GM15510 (cell line): ENCODE results near the gene C6orf15.

Experiments
- POLR2A ChIP-seq: IDR thresholded peaks from 3 replicates; pipeline ENCODE4 v1.6.1; 2011; ENCODE audit warnings: borderline replicate concordance; ENCODE audit not compliant: insufficient read length; ENCODE audit errors: extremely low read depth

The C6orf15 gene

GRCh38 chr6:31121131-31121790 lies 8.9 kb upstream of the C6orf15 start:
- TF ChIP-seq POLR2A, result no peak

GRCh38 chr6:31120151-31120915 lies 8.0 kb upstream of the C6orf15 start, which contains the start of gene CDSN:
Gene CDSN, minus strand, starts transcription at chr6:31120446. Its CDS starts 27 bp downstream, at chr6:31120419.
- no peak for TF ChIP-seq POLR2A

DNA sequence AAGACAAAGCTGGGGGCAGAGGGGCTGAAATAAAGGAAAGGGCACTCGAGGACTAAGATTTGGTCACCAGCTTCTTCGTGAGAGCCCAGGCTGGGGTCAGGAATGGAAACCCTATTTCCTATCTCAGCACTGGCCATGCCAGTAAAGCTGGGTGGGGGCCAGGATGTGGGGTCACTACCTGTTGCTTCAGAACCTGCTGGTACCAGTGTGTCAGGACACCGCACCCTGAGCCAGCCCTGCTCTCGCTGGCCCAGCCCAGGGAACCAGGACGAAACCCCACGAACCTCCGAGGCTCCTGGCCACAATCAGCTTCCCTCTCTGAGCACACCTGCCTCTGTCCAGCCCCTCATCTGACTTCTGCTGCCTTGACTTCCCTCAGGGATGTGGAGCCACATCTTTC lies 5.8 kb upstream of the C6orf15 start:
- TF ChIP-seq POLR2A, result no peak

DNA sequence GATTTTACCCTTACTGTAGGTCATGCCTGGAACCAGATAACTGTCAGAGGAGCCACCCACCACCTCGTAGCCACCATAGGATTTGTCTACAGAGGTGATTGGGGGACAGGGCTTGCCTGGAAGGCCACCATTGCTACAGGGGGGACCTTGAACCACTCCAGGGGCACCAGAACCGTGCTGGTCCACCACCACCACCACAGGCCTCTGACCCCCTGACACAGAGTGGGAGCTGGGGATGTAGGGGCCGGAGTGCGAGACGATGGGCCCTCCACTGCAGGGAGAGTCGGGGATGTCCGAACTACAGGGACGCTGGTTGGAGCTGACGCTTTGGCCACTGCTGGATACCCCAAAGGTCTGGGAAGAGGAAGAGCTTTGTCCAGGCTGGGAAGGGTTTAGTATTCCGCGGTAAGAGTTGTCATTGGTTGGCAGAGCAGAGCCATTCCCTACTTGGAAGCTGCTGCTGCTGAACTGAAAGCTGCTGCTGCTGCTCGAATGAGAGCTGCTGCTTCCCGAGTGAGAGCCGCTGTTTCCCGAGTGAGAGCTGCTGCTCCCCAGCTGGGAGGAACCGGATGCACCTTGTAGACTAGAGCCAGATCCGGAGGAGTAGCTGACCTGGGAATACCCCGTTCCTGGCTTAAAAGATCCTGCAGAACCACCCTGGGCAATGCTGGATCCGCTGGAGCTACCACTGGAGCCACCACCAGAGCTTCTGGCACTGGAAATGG lies 4.4 kb upstream of the C6orf15 start:
- no peak for TF ChIP-seq POLR2A

DNA sequence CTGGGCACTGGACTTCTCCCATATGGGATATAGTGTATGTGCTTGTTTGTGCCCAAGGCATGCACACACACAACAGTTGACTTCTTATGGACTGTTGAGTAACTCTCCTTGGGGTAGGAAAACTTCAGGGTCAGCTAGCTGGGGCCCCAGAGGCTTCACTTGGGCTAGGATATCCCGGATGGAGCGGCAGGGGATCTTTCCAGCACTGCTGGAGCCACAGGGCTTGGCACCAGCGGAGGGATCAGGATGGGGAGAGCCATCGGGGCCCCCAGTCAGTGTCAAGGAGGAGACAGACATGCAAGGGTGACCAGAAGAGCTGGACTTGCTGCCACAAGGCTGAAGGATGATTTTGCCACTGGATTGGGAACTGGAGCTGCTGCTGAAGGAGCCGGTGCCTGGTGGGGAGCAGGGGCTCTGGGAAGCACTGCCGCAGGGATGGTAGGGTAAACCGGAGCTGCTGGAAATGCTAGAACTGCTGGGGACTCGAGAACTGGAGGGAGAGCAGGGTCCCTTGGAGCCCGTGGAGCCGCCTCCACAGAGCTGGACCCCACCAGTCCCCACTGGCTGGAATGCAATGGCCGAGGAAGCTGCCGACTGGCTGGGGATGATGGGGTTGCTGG lies 3.7 kb upstream of the C6orf15 start:
- no peak for TF ChIP-seq POLR2A

DNA sequence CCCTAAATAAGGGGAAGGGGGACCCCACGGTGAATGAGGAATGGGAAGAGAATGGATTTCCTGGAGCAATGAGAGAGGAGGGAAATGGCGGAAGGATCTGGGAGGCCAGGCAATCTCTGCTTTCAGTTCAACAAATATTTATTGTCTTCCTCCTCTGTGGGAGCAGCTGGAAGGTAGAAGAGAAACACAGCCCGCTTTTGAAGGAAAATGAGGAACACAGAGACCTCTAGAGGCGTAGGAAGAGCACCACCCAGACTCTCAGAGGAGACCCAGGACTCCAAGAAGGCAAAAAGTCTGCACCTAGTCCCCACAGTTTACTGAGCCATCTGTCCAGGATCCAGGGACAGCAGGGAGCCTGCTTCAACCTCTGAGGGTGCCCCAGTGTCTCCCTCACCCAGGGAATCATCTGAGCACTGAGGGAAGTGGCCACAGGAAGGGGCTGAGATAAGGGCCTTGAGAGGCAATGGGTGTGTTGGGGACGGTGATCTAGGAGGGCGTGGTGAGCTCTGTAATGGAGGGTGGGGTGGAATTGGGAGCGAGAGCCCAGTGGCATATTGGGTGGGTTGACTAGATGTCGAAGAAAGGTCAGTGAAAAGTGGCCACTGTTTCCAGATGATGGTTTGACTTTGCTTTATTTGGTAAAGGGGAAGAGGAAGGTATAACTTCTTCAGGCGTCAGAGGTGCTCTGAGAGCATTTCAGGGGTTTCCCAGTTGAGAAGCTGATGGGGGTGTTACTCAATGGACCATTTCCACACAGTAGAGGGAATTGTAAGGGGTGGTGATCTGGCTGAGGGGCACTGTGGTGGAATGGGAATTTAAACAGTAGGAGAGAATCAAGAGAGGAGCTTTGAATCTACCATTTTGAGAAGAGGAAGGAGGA lies 2.8 kb upstream of the C6orf15 start:
- no peak for TF ChIP-seq POLR2A

GRCh38 chr6:31114541-31114878 lies 2.1 kb upstream of the C6orf15 start, which contains the start of gene PSORS1C1:
Gene PSORS1C1, plus strand, starts transcription at chr6:31114800. Its CDS starts 14,833 bp downstream, at chr6:31129633.
- no peak for TF ChIP-seq POLR2A

- TF ChIP-seq POLR2A, result no peak
Observed at GRCh38 chr6:31113861-31114540, 1.6 kb upstream of the C6orf15 start.

- no peak for TF ChIP-seq POLR2A
Observed at GRCh38 chr6:31111712-31112111, 663 bp downstream of the C6orf15 start.

DNA sequence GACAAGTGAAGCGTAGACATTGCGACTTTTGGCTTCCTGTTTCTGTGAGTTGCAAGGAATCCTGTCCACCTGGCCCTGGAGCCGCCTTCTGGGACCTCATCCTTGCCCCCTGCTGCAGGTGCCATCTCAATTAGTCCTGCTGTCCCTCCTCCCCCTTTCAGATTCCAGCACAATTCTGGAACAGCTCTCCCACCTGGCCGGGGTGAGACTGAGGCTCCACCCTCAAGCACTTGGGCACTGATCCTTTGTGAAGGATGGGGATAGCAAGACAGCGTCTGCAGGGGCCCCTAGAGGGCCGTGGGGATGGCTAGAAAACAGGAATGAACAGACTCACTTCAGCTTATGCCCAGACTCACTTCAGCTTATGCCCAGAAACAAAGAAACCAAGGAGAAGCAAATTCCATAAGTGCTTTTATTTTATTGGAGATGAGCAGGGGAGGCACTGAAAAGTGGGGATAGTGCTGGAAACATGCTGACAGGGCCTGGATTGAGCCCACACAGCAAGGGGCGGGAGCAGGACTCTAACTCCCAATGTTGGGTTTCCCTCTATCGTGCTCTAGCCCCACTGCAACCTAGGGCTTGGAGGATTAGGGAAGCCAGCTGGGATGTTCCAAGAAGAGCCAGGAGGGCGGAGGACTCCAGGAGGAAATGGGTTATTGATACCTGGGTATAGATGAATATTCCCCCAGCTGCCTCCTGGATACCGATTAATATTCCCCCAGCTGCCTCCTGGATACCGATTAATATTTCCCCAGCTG lies 1.4 kb downstream of the C6orf15 start:
- TF ChIP-seq POLR2A, result no peak

DNA sequence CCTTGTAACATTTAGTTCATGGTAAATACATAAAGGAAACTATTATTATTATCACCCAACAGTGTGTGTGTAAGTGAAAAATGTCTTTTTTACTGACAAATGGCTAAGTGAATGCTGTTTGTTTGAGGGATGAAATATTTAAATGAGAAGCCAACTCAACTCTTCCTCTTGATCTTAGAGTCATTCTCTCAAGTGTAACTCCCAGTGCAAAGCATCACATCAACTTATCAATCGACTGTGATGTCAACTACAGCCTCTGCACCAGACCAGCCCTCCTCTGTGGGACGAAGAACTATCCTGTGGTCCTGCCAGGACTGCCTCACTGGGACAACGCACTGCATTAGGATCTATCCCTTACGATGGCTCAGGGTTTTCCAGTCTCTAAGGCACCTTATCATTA lies 5.3 kb downstream of the C6orf15 start:
- TF ChIP-seq POLR2A, result no peak

DNA sequence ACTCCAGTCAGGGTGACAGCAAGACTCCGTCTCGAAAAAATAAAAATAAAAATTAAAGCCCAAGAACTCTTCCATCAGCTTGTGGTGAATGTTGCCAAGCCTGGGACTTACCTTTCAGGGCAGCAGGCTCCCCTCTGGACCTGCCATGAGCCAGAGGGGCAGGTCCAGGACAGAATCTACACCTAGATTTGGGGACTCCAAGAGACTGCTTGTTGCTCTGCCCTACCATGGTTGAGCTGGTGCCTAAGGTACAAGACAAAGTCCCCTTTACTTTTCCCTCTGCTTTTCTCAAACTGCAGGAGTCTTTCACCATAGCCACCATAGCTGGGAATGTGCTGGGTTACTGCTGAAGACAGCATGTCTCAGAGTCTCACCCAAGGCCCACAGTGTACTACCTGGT lies 9.2 kb downstream of the C6orf15 start:
- no peak for TF ChIP-seq POLR2A

GRCh38 chr6:31098449-31098938 lies 13.9 kb downstream of the C6orf15 start:
- TF ChIP-seq POLR2A, result no peak
